ENCODE data around the gene CERS1.

Gene CERS1

DNA sequence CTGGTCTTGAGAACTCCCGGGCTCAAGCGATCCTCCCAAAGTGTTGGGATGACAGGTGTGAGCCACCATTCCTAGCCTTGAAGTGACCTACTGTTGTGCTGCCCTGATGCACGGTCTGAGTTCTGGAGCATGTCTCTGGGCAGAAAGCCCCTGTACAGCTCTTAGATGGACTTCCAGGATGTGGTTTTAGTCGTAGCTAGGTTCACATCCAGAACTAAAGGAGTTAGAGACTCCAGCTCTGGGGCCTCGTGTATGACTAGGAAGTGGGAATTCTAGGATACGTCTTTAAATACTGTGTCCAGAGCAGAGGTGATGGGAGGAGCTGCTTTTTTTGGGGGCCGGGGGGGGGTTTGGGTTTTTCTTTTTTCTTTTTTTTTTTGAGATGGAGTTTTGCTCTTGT, 52.0 kb downstream of the CERS1 start:
- Histone ChIP-seq H3K36me3 (ENCODE audit: insufficient read depth) (no peaks in the 10 kb centered on the region), H3K4me2 (peak overlapping the region; percentile 46), H3K79me2 (ENCODE audit: insufficient read depth, low read depth) (peaks cover 88% of the 10 kb centered on the region), H3K9ac (no peak overlapping the region), H2AFZ (ENCODE audit: low read depth) (no peak overlapping the region), H3K27ac (peak overlapping the region; percentile 56; the same call in 1 of the 2 replicates), H4K20me1 (ENCODE audit: insufficient read depth) (peaks cover 67% of the 10 kb centered on the region), H3K27me3 (ENCODE audit: insufficient read depth, low read depth) (no peaks in the 10 kb centered on the region), H3K4me3 (IDR thresholded peaks at IDR 0.05; ENCODE audit: insufficient read depth, low read depth, low read length) (no peak overlapping the region), H3K4me1 (ENCODE audit: low read depth, poor library complexity, severe bottlenecking) (peaks cover 98% of the 10 kb centered on the region)
- TF ChIP-seq, protein P1, sequence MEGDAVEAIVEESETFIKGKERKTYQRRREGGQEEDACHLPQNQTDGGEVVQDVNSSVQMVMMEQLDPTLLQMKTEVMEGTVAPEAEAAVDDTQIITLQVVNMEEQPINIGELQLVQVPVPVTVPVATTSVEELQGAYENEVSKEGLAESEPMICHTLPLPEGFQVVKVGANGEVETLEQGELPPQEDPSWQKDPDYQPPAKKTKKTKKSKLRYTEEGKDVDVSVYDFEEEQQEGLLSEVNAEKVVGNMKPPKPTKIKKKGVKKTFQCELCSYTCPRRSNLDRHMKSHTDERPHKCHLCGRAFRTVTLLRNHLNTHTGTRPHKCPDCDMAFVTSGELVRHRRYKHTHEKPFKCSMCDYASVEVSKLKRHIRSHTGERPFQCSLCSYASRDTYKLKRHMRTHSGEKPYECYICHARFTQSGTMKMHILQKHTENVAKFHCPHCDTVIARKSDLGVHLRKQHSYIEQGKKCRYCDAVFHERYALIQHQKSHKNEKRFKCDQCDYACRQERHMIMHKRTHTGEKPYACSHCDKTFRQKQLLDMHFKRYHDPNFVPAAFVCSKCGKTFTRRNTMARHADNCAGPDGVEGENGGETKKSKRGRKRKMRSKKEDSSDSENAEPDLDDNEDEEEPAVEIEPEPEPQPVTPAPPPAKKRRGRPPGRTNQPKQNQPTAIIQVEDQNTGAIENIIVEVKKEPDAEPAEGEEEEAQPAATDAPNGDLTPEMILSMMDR (conservative IDR thresholded peaks at IDR 0.05; ENCODE audit: low read depth, low read length): no peak

- TF ChIP-seq, protein P1 (conservative IDR thresholded peaks at IDR 0.05; ENCODE audit: low read depth, low read length): no peak
- Histone ChIP-seq H3K4me1 (ENCODE audit: low read depth, poor library complexity, severe bottlenecking) (peaks cover 98% of the 10 kb centered on the region), H3K79me2 (ENCODE audit: insufficient read depth, low read depth) (peaks cover 86% of the 10 kb centered on the region), H3K9ac (no peak overlapping the region), H3K27me3 (ENCODE audit: insufficient read depth, low read depth) (no peaks in the 10 kb centered on the region), H4K20me1 (ENCODE audit: insufficient read depth) (peaks cover 64% of the 10 kb centered on the region), H2AFZ (ENCODE audit: low read depth) (no peak overlapping the region), H3K4me2 (peak overlapping the region; percentile 78), H3K27ac (peak overlapping the region; percentile 56), H3K36me3 (ENCODE audit: insufficient read depth) (0 out of 2 replicates have a peak, but pooled peaks cover under 1% of the 10 kb centered on the region), H3K4me3 (IDR thresholded peaks at IDR 0.05; ENCODE audit: insufficient read depth, low read depth, low read length) (no peak overlapping the region)
Measured at GRCh38 chr19:18842166-18842565, 53.8 kb downstream of the CERS1 start.

DNA sequence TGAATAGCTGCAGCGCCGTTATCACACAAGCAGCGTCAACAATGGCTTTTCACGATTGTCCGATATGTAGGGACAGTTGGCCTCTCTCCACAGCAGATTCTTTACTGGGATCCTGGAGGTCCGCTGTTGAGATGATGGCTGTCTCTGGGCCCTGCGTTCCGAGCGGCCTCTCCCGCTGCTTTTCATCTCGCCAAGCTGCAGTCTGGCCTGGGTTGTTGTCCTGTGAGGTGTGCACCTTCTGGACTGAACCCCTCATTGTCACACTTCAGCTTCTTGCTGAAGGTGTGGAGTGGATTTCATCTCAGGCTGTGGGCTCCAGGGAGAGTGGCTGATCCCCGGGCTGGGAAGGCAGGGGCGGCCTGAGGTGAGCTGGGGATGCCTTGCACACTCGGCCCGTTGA, 54.6 kb downstream of the CERS1 start:
- Histone ChIP-seq H4K20me1 (ENCODE audit: insufficient read depth) (peaks cover 69% of the 10 kb centered on the region), H3K4me1 (ENCODE audit: low read depth, poor library complexity, severe bottlenecking) (peaks cover 98% of the 10 kb centered on the region), H3K27me3 (ENCODE audit: insufficient read depth, low read depth) (no peaks in the 10 kb centered on the region), H3K27ac (no peak overlapping the region), H3K36me3 (ENCODE audit: insufficient read depth) (0 out of 2 replicates have a peak, but pooled peaks cover 4% of the 10 kb centered on the region), H3K4me3 (IDR thresholded peaks at IDR 0.05; ENCODE audit: insufficient read depth, low read depth, low read length) (no peak overlapping the region), H3K4me2 (peak overlapping the region; percentile 78; the same call in 1 of the 2 replicates), H3K9ac (no peak overlapping the region), H3K79me2 (ENCODE audit: insufficient read depth, low read depth) (peaks cover 86% of the 10 kb centered on the region), H2AFZ (ENCODE audit: low read depth) (no peak overlapping the region)
- TF ChIP-seq, protein P1 (conservative IDR thresholded peaks at IDR 0.05; ENCODE audit: low read depth, low read length): no peak

DNA sequence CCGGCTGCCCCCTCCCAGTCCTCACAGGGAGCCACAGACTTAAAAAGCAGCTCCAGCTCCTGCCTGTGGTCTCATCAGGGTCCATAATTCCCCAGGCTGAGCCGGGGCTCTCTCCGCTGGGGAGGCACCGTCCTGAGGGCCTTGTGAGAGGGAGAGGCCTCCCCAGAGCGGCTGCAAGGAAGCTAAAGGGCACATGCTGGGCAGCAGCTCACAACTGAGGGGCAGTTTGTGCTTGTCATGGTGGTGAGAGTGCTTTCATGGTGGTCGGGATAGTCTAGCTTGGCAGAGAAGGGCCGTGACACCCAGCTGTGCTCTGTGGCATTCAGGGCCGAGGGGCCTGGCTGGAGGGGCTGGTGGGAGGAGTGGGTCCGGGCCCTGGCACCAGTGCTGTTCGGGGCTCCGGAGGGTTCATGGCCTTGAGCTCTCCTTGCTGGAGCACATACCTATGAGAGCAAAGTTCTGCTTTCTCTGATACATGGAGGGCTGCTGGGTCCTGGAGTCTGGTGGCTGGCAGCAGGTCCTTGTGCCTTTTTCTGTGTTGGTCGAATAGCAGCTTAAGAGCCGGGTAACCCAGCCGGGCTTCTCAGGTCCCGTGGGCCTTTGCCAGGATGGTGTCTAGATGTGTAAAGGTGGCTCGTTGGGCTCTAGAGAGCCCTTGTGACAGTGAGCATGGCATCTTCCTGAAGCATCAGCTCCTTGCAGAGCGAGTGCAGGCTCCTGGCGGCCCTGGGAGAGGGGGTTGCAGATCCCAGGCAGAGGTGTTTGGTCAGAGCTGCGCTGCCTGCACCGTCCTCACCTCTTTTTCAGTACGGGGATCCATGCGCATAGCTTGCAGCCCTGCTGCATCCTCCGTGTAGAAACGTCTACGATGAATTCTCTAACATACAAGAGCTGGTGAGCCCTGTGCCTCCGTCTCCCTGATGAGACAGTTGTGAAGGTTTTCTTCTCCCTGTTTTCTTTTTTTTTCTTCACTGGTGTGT, 55.4 kb downstream of the CERS1 start:
- Histone ChIP-seq H3K36me3 (ENCODE audit: insufficient read depth) (0 out of 2 replicates have a peak, but pooled peaks cover 4% of the 10 kb centered on the region), H3K9ac (no peak overlapping the region; the same call in 1 of the 2 replicates), H3K4me2 (peak overlapping the region; percentile 79; the same call in 1 of the 2 replicates), H2AFZ (ENCODE audit: low read depth) (no peak overlapping the region), H4K20me1 (ENCODE audit: insufficient read depth) (peaks cover 69% of the 10 kb centered on the region), H3K4me3 (IDR thresholded peaks at IDR 0.05; ENCODE audit: insufficient read depth, low read depth, low read length) (no peak overlapping the region), H3K4me1 (ENCODE audit: low read depth, poor library complexity, severe bottlenecking) (peaks cover 100% of the 10 kb centered on the region), H3K79me2 (ENCODE audit: insufficient read depth, low read depth) (peaks cover 86% of the 10 kb centered on the region), H3K27ac (no peak overlapping the region), H3K27me3 (ENCODE audit: insufficient read depth, low read depth) (no peaks in the 10 kb centered on the region)
- TF ChIP-seq, protein P1 (conservative IDR thresholded peaks at IDR 0.05; ENCODE audit: low read depth, low read length): no peak

Measured in KMS-11 (cell line).